Astrocyte (in vitro differentiated cells and primary cell): ENCODE results near the gene TSPAN15.

ENCODE experiments used
- CTCF ChIP-seq: IDR thresholded peaks from 2 replicates; pipeline ENCODE4 v1.5.1; 2011; ENCODE audit warnings: low read depth, mild to moderate bottlenecking, inconsistent platforms, low read length, moderate library complexity; ENCODE audit not compliant: insufficient read depth
- EZH2 ChIP-seq: IDR thresholded peaks from 2 replicates; pipeline ENCODE4 v1.6.1; 2012; ENCODE audit warnings: mild to moderate bottlenecking, low read length, inconsistent platforms; ENCODE audit not compliant: insufficient read depth

GRCh38 chr10:69456880-69457693 lies 5.8 kb downstream of the TSPAN15 start:
- TF ChIP-seq CTCF (no peak), EZH2 (no peak)
